Activated B cell treated with CpG ODN at 0.5 μM for 24 hours (primary cell): Measurements from ENCODE around the gene SVOP. TPM values are rescaled to one million over a fixed set of nuclear protein-coding genes. Genes with fewer than 3 reads are reported as not detected.
"Not testable (repeated sequence)": the region's sequence is repeated elsewhere in the genome, so short reads cannot be mapped to it uniquely, and the experiment has no call there.

Experiments used
- ATAC-seq: fragments of 200-7000 bp; cut with Tn5 transposase; one replicate; pipeline ENCODE4 v1.10.0; 2021; ENCODE audit warnings: low read depth, mild to moderate bottlenecking, moderate library complexity
- CTCF ChIA-PET: fragments of 350-600 bp; sonication (Branson Sonifier 250); formaldehyde crosslinking; loops from one replicate; lab custom pipeline; 2021; ENCODE audit warnings: antibody characterized with exemption; lab: Charles Lee
- POLR2A ChIA-PET: fragments of 350-600 bp; sonication (Branson Sonifier 250); formaldehyde crosslinking; loops from one replicate; lab custom pipeline; 2021; ENCODE audit warnings: antibody characterized with exemption; lab: Charles Lee
- DNase-seq: peaks from one replicate; pipeline ENCODE4 v3.0.0; 2022
- H3K27ac Mint-ChIP-seq: one replicate; pipeline ENCODE4 v1.8.0; 2020; ENCODE audit warnings: mixed read lengths
- H3K27me3 Mint-ChIP-seq: one replicate; pipeline ENCODE4 v1.8.0; 2021; ENCODE audit warnings: mixed read lengths
- H3K36me3 Mint-ChIP-seq: one replicate; pipeline ENCODE4 v1.8.0; 2021; ENCODE audit warnings: low read depth, mixed read lengths
- H3K4me1 Mint-ChIP-seq: one replicate; pipeline ENCODE4 v1.8.0; 2021; ENCODE audit warnings: mixed read lengths
- H3K4me3 Mint-ChIP-seq: one replicate; pipeline ENCODE4 v1.8.0; 2020; ENCODE audit warnings: mild to moderate bottlenecking, mixed read lengths
- H3K9me3 Mint-ChIP-seq: one replicate; pipeline ENCODE4 v1.8.0; 2020; ENCODE audit warnings: mixed read lengths
- CTCF ChIP-seq: fragments of 200-600 bp; IDR thresholded peaks from one replicate; pipeline ENCODE4 v1.8.0; 2022; ENCODE audit warnings: antibody characterized with exemption, mild to moderate bottlenecking
- intact Hi-C: fragments of 100-400 bp; cut with micrococcal nuclease; formaldehyde crosslinking; loops from one replicate; pipeline ENCODE4 v1.15.1; 2024
- total RNA-seq: library from RNA; stranded (reverse); gene quantifications from 2 replicates; pipeline ENCODE4 v1.2.3, GENCODE V29; 2022

Gene SVOP
- total RNA-seq, 1 donor from 2014 or later: not detected

GRCh38 chr12:109047081-109047805 lies 26.4 kb upstream of the SVOP start:
- peaks cover 1% of the 10 kb centered on the region for H3K36me3 Mint-ChIP-seq
- ATAC-seq (no peak), DNase-seq (no peak)
- H3K4me3 Mint-ChIP-seq: no peak overlapping the region
- ChIA-PET POLR2A (no interaction called here), CTCF (no interaction called here)
- H3K4me1 Mint-ChIP-seq: peaks cover 6% of the 10 kb centered on the region
- no peaks in the 10 kb centered on the region for H3K9me3 Mint-ChIP-seq
- H3K27ac Mint-ChIP-seq: no peak overlapping the region
- no peak for TF ChIP-seq CTCF
- peaks cover 12% of the 10 kb centered on the region for H3K27me3 Mint-ChIP-seq
- intact Hi-C loops: no loop called here

GRCh38 chr12:109044241-109044640 lies 23.4 kb upstream of the SVOP start:
- TF ChIP-seq CTCF: no peak
- intact Hi-C loops: no loop called here
- Mint-ChIP-seq H3K27ac (no peak overlapping the region), H3K27me3 (peaks cover 21% of the 10 kb centered on the region), H3K4me3 (no peak overlapping the region), H3K9me3 (peaks cover 4% of the 10 kb centered on the region), H3K4me1 (no peaks in the 10 kb centered on the region), H3K36me3 (no peaks in the 10 kb centered on the region)
- DNase-seq: no peak
- POLR2A ChIA-PET: no interaction called here
- no peak for ATAC-seq
- CTCF ChIA-PET: no interaction called here

GRCh38 chr12:109036975-109037374 lies 16.1 kb upstream of the SVOP start:
- POLR2A ChIA-PET: no interaction called here
- intact Hi-C loops: no loop called here
- TF ChIP-seq CTCF: no peak
- Mint-ChIP-seq H3K27me3 (peaks cover 12% of the 10 kb centered on the region), H3K4me1 (no peaks in the 10 kb centered on the region), H3K4me3 (no peak overlapping the region), H3K36me3 (peaks cover 5% of the 10 kb centered on the region), H3K27ac (no peak overlapping the region), H3K9me3 (peaks cover 20% of the 10 kb centered on the region)
- ATAC-seq (no peak), DNase-seq (no peak)
- CTCF ChIA-PET: no interaction called here

DNA sequence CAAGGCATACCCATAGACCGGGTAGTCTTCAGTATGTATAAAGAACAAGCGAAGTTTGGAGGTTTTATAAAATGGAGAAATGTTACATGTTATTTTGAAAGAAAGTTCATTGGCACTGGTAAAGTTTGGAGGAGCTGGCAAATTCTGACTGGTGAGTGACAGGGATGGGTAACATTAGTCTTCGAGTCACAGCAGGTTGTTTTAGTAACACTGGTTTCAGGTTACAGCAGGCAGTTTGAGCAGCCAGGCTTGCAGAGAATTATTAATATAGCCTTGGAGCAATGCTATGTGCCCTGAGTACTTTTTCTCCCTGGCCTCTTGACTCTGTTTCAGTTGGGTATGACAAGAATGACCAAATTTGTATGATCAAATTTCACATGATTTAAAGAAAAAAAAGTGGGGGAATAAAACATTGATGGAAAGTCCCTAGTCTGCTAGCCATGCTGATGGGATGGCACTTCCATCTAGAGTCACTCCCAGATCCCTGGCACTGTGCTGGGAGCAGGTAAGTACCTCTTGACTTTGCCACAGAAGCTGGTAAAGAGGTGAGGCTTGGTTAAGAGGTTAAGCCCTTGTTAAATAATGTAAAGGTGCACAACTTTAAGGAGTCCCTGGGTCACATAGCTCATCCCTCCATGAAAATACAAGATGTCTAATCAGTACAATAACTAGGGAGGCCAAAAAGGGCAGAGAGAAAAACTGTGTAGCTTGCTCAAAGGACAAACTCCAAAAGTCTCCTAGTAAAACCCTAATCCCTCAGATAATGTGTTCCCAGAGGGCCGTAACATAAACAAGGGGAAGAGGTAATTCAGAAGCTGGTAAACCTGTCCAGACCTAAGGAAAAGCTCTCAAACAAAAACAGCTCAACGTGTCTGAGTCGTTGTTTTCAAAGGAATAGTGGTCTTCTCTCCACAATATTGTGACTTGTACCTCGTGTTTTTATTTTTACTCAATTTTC lies 12.7 kb upstream of the SVOP start:
- ATAC-seq: no peak
- Mint-ChIP-seq H3K4me1 (no peaks in the 10 kb centered on the region), H3K27me3 (peaks cover 17% of the 10 kb centered on the region), H3K9me3 (peaks cover 16% of the 10 kb centered on the region), H3K4me3 (no peak overlapping the region), H3K36me3 (peaks cover 4% of the 10 kb centered on the region), H3K27ac (no peak overlapping the region)
- TF ChIP-seq CTCF: no peak
- intact Hi-C loops: no loop called here
- ChIA-PET CTCF (no interaction called here), POLR2A (no interaction called here)
- no peak for DNase-seq

DNA sequence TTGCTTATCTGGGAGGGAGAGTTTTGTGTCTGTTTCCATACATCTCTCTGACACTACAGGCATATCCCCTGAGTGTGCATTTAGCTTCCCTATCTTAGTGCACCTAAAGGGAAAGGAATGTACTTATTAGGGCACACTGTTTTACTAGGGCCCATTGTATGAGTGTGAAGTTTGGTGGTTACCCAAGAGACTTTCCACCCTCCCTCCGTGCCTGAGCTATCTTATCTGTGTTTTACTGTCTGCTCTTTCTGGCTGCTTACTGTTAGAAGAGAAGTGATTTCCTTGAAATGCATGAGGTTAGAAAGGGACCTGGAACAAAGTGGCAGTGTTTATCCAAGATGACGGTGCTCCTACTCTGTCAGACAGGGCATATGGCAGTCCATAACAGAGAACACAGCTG lies 8.5 kb upstream of the SVOP start:
- ChIA-PET POLR2A (no interaction called here), CTCF (no interaction called here)
- Mint-ChIP-seq H3K4me1 (no peaks in the 10 kb centered on the region), H3K27ac (no peak overlapping the region), H3K9me3 (peaks cover under 1% of the 10 kb centered on the region), H3K27me3 (peaks cover 15% of the 10 kb centered on the region), H3K4me3 (no peak overlapping the region), H3K36me3 (no peaks in the 10 kb centered on the region)
- DNase-seq (no peak), ATAC-seq (no peak)
- intact Hi-C loops: no loop called here
- TF ChIP-seq CTCF: no peak

GRCh38 chr12:109028624-109029023 lies 7.8 kb upstream of the SVOP start:
- POLR2A ChIA-PET, H3K9me3 Mint-ChIP-seq, H3K36me3 Mint-ChIP-seq, CTCF ChIA-PET, H3K4me3 Mint-ChIP-seq, H3K4me1 Mint-ChIP-seq, H3K27ac Mint-ChIP-seq, intact Hi-C loops, DNase-seq, ATAC-seq: not testable (repeated sequence)
- H3K27me3 Mint-ChIP-seq: peaks cover 19% of the 10 kb centered on the region
